Esophagus muscularis mucosa (tissue), 3 donors: ENCODE data around the gene RAD51B.

Source experiments
- EP300 ChIP-seq: sonication (generic); formaldehyde crosslinking; IDR thresholded peaks from one replicate; pipeline ENCODE4 v1.6.1; 2017; ENCODE audit warnings: antibody characterized with exemption
- TF ChIP-seq, protein P1 (sequence below), 3 experiments: fragments of 200-600 bp in 2 of 3; fragments of 450-650 bp in 1 of 3; sonication (generic) in 2 of 3; IDR thresholded peaks; one replicate each; pipeline ENCODE4 v1.5.1; 2017 to 2019; ENCODE audit warnings: antibody characterized with exemption in 3 of 3, mild to moderate bottlenecking in 2 of 3, moderate library complexity in 1 of 3

DNA sequence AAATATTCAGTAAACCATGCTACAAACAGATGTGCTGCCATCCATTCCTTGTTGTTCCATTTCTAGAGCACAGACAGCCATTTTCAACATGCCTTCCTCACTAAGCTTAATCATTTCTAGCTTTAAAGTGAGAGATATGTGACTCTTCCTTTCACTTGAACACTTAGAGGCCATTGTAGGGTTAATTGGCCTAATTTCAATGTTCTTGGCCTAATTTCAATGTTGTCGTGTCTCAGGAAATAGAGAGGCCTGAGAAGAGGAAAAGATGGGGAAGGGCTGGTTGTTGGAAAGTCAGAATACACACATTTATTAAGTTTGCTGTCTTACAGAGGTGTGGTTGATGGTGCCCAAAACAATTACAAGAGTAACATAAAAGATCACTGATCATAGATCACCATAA, 538.2 kb downstream of the RAD51B start:
- TF ChIP-seq, protein P1, sequence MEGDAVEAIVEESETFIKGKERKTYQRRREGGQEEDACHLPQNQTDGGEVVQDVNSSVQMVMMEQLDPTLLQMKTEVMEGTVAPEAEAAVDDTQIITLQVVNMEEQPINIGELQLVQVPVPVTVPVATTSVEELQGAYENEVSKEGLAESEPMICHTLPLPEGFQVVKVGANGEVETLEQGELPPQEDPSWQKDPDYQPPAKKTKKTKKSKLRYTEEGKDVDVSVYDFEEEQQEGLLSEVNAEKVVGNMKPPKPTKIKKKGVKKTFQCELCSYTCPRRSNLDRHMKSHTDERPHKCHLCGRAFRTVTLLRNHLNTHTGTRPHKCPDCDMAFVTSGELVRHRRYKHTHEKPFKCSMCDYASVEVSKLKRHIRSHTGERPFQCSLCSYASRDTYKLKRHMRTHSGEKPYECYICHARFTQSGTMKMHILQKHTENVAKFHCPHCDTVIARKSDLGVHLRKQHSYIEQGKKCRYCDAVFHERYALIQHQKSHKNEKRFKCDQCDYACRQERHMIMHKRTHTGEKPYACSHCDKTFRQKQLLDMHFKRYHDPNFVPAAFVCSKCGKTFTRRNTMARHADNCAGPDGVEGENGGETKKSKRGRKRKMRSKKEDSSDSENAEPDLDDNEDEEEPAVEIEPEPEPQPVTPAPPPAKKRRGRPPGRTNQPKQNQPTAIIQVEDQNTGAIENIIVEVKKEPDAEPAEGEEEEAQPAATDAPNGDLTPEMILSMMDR (IDR thresholded peaks at IDR 0.05), result no peak
- no peak for TF ChIP-seq EP300
